ENCODE results near the gene FGFRL1. TPM values are rescaled to one million over a fixed set of nuclear protein-coding genes. Genes with fewer than 3 reads are reported as not detected.

FGFRL1 gene
- total and polyA plus RNA-seq, 2 of the 13 experiments (the other 11 are each of a cell fraction or from before 2014, with no cell fraction given), result 19.1 to 30.6 TPM

- POLR2A ChIA-PET, result no interaction called here
- whole genome bisulfite sequencing (ENCODE audit: low lambda C conversion rate), result 2% methylated on average over 11 of the region's 25 CpGs
- Histone ChIP-seq H3K79me2 (ENCODE audit: insufficient read depth, low read length) (peaks cover 5% of the 10 kb centered on the region), H3K9ac (ENCODE audit: insufficient read depth, low read depth, low read length) (peak overlapping the region; percentile 38; the same call in 1 of the 2 replicates), H3K36me3 (replicated peaks in 1 of 2; ENCODE audit: control insufficient read depth in 1 of 2, insufficient read depth in 2 of 2, low read length in 2 of 2) (no peaks in the 10 kb centered on the region), H3K4me2 (ENCODE audit: low read depth, low read length) (peak overlapping the region; percentile 85), H4K20me1 (ENCODE audit: insufficient read depth, low read length) (no peaks in the 10 kb centered on the region), H3K27ac (ENCODE audit: extremely low read length, insufficient read depth, low read length) (no peak overlapping the region), H3K27me3 (ENCODE audit: control insufficient read depth in 1 of 2, insufficient read depth in 2 of 2, low read length in 2 of 2) (peaks cover 7 to 22% of the 10 kb centered on the region in 2 experiments; a peak in 3 of 5 replicates), H2AFZ (ENCODE audit: low read length) (no peak overlapping the region), H3K9me3 (ENCODE audit: low read length) (no peaks in the 10 kb centered on the region), H3K4me1 (ENCODE audit: insufficient read depth, low read length) (peaks cover 49% of the 10 kb centered on the region), H3K4me3 (replicated peaks in 1 of 3; ENCODE audit: insufficient read depth in 1 of 3, low read depth in 2 of 3, low read length in 3 of 3) (peak overlapping the region; percentile 52 to 71 (median 59))
- no peak for ATAC-seq
- CTCF ChIA-PET (ENCODE audit: low intra/inter-chr PET ratio, low total read pairs), result no interaction called here
- no peak for FAIRE-seq
- TF ChIP-seq SP4 (CRISPR knock-in tag; IDR thresholded peaks at IDR 0.05) (peak; percentile 16; the same call in 1 of the 2 replicates), DZIP1 (CRISPR knock-in tag; IDR thresholded peaks at IDR 0.05) (0 out of 2 replicates have a peak, but pooled peaks have one; percentile 9), SIX4 (CRISPR knock-in tag; IDR thresholded peaks at IDR 0.05) (no peak), ZNF879 (CRISPR knock-in tag; IDR thresholded peaks at IDR 0.05) (no peak), CENPT (CRISPR knock-in tag; IDR thresholded peaks at IDR 0.05; ENCODE audit: low read depth) (no peak)
- intact Hi-C loops (cut with micrococcal nuclease; ENCODE audit: unreplicated experiment), result no loop called here
- in situ Hi-C loops (cut with HindIII; ENCODE audit: extremely low pct_ligation_motif_present, low pct_unique_long_range_greater_than_20kb), result no loop called here
- BruUV-seq (replicated peaks), result no TSS peak
- no peak for DNase-seq (ENCODE audit: low spot score)
Observed at GRCh38 chr4:996997-997374, 14.4 kb upstream of the FGFRL1 start.

All from HepG2 (cell line).